HepG2 (cell line): Measurements from ENCODE around the gene GAL3ST2. TPM values are rescaled to one million over a fixed set of nuclear protein-coding genes. Genes with fewer than 3 reads are reported as not detected.

Experiments used
- FOXC1 ChIP-seq: sonication (generic); formaldehyde crosslinking; IDR thresholded peaks from 2 replicates; pipeline ENCODE4 v1.8.0; 2022; ENCODE audit warnings: mild to moderate bottlenecking, missing genetic modification reagents, borderline replicate concordance
- HCFC1 ChIP-seq: fragments of 150-350 bp; IDR thresholded peaks from 2 replicates; pipeline ENCODE4 v1.6.1; 2014; ENCODE audit warnings: low read depth, low read length
- HIVEP1 ChIP-seq: sonication (generic); formaldehyde crosslinking; IDR thresholded peaks from 2 replicates; pipeline ENCODE4 v1.4.0; 2020; ENCODE audit warnings: mild to moderate bottlenecking, missing genetic modification reagents
- NFYC ChIP-seq: IDR thresholded peaks from 2 replicates; pipeline ENCODE4 v1.6.1; 2016; ENCODE audit warnings: missing genetic modification reagents, missing compliant biosample characterization
- RAD21 ChIP-seq: fragments of 450-650 bp; formaldehyde crosslinking; IDR thresholded peaks from 2 replicates; pipeline ENCODE4 v1.5.0; 2020; ENCODE audit warnings: mild to moderate bottlenecking
- YEATS2 ChIP-seq: sonication (generic); formaldehyde crosslinking; IDR thresholded peaks from 2 replicates; pipeline ENCODE4 v1.4.0; 2020; ENCODE audit warnings: missing genetic modification reagents, borderline replicate concordance
- YEATS4 ChIP-seq: sonication (generic); formaldehyde crosslinking; IDR thresholded peaks from 2 replicates; pipeline ENCODE4 v1.4.0; 2020; ENCODE audit warnings: missing genetic modification reagents, borderline replicate concordance
- ZBTB21 ChIP-seq: sonication (generic); formaldehyde crosslinking; IDR thresholded peaks from 2 replicates; pipeline ENCODE4 v1.4.0; 2020; ENCODE audit warnings: missing genetic modification reagents
- ZFAT ChIP-seq: sonication (generic); formaldehyde crosslinking; conservative IDR thresholded peaks from 2 replicates; pipeline ENCODE4 v1.8.1; 2023; ENCODE audit warnings: missing genetic modification reagents, inconsistent platforms
- ZNF232 ChIP-seq: sonication (generic); formaldehyde crosslinking; IDR thresholded peaks from 2 replicates; pipeline ENCODE4 v1.4.0; 2020; ENCODE audit warnings: missing genetic modification reagents, borderline replicate concordance
- ZNF34 ChIP-seq: sonication (generic); formaldehyde crosslinking; IDR thresholded peaks from 2 replicates; pipeline ENCODE4 v1.4.0; 2020; ENCODE audit warnings: mild to moderate bottlenecking, missing genetic modification reagents, borderline replicate concordance
- ZNF382 ChIP-seq: sonication (generic); formaldehyde crosslinking; IDR thresholded peaks from 2 replicates; pipeline ENCODE4 v1.5.0; 2020; ENCODE audit warnings: missing genetic modification reagents, mild to moderate bottlenecking, borderline replicate concordance
- ZNF446 ChIP-seq: sonication (generic); formaldehyde crosslinking; IDR thresholded peaks from 2 replicates; pipeline ENCODE4 v1.5.0; 2020; ENCODE audit warnings: mild to moderate bottlenecking, missing genetic modification reagents
- ZNF510 ChIP-seq: sonication (generic); formaldehyde crosslinking; IDR thresholded peaks from 2 replicates; pipeline ENCODE4 v1.4.0; 2020; ENCODE audit warnings: low read depth, mild to moderate bottlenecking, missing genetic modification reagents
- ZNF567 ChIP-seq: sonication (generic); formaldehyde crosslinking; IDR thresholded peaks from 2 replicates; pipeline ENCODE4 v1.8.1; 2023; ENCODE audit warnings: mild to moderate bottlenecking, missing genetic modification reagents, borderline replicate concordance
- ZNF619 ChIP-seq: sonication (generic); formaldehyde crosslinking; IDR thresholded peaks from 2 replicates; pipeline ENCODE4 v1.4.0; 2020; ENCODE audit warnings: mild to moderate bottlenecking, missing genetic modification reagents
- ZNF746 ChIP-seq: sonication (generic); formaldehyde crosslinking; IDR thresholded peaks from 2 replicates; pipeline ENCODE4 v1.8.0; 2022; ENCODE audit warnings: mild to moderate bottlenecking, missing genetic modification reagents
- ZSCAN9 ChIP-seq: IDR thresholded peaks from 2 replicates; pipeline ENCODE4 v1.6.1; 2016; ENCODE audit warnings: borderline replicate concordance
- polyA plus RNA-seq, 8 experiments: library from polyadenylated mRNA; depleted of rRNA in 3 of 8; stranded (reverse) in 7 of 8; unstranded in 1 of 8; fragments of >200 nt; fragmentation: Illumina TruSeq in 4 of 8; extraction: Trizol in 4 of 8; gene quantifications; 2 replicates each; pipeline versions ENCODE4 v1.2.1 to v1.2.3, GENCODE V29; 2011 to 2016; ENCODE audit warnings: low read depth in 4 of 8, missing spikeins in 1 of 8, mixed read lengths in 1 of 8; ENCODE audit not compliant: insufficient read depth in 1 of 8
- total RNA-seq, 5 experiments: library from RNA; depleted of rRNA; stranded (reverse); fragments of >200 nt; fragmentation: Illumina TruSeq; extraction: Trizol; gene quantifications; 2 replicates each; pipeline ENCODE4 v1.2.3, GENCODE V29; 2016; ENCODE audit warnings: low read depth in 1 of 5
- TF ChIP-seq, protein P1 (sequence below): sonication (generic); formaldehyde crosslinking; IDR thresholded peaks from 2 replicates; pipeline ENCODE4 v1.4.0; 2020; ENCODE audit warnings: mild to moderate bottlenecking, low read depth, missing genetic modification reagents
- TF ChIP-seq, protein P2 (sequence below): sonication (generic); formaldehyde crosslinking; IDR thresholded peaks from 2 replicates; pipeline ENCODE4 v1.4.0; 2020; ENCODE audit warnings: missing genetic modification reagents
- TF ChIP-seq, protein P3 (sequence below): sonication (generic); formaldehyde crosslinking; IDR thresholded peaks from 2 replicates; pipeline ENCODE4 v1.4.0; 2020; ENCODE audit warnings: mild to moderate bottlenecking, missing genetic modification reagents
- TF ChIP-seq, protein P4 (sequence below): fragments of 450-650 bp; IDR thresholded peaks from 2 replicates; pipeline ENCODE4 v1.6.1; 2016
- TF ChIP-seq, protein P5 (sequence below): sonication (generic); formaldehyde crosslinking; IDR thresholded peaks from 2 replicates; pipeline ENCODE4 v1.4.0; 2020; ENCODE audit warnings: missing genetic modification reagents
- TF ChIP-seq, protein P6 (sequence below): sonication (generic); formaldehyde crosslinking; IDR thresholded peaks from 2 replicates; pipeline ENCODE4 v1.8.0; 2022; ENCODE audit warnings: mild to moderate bottlenecking, missing genetic modification reagents, moderate library complexity

The GAL3ST2 gene
- total and polyA plus RNA-seq, 2 of the 13 experiments (the other 11 are each of a cell fraction or from before 2014, with no cell fraction given), result 0.17 to 0.20 TPM

DNA sequence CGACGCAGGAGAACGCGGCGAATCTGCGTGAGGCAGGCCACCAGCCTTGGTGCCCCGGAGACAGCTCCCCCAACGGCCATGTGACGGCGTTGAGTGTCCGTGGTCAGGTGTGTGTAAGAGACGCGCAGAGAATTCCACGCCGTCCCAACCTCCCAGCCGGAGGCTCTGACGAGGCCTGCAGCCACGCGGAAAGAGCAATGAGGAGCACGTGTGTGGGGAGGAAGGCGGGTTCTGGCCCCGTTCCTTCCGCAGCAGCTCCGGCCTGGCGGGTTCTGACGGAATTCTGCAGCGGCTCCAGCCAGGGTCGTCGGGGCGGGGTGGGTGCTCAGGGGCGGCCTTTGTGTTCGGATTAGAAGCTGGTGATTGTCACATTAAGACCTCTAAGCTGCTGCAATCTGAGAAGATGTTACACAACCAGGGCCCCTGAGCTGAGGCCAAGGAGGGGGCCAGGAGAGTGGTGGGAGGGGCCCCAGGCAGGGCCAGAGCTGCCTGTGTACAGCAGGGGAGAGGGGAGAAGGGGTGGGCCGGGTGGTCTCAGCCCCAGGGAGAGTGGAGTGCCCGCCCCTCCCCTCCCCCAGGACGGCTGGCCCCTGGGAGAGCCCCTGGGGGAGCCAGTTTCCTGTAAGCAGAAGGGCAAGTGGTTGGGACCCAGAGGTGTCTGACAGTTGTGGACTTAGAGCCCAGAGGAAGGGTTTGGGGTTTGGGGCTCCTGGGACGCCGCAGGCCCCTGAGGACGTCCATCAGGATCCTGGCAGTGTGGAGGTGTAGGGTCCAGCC, 5.1 kb upstream of the GAL3ST2 start (continued):
- TF ChIP-seq YEATS2 (peak; percentile 55; the same call in 1 of the 2 replicates), FOXC1 (CRISPR knock-in tag) (peak; percentile 9; the same call in 1 of the 2 replicates), ZNF232 (no peak; the same call in 1 of the 2 replicates), YEATS4 (CRISPR knock-in tag) (peak; percentile 61; the same call in 1 of the 2 replicates), ZNF34 (CRISPR knock-in tag) (no peak), ZBTB21 (no peak), ZFAT (CRISPR knock-in tag) (peak; percentile 85), ZNF382 (CRISPR knock-in tag) (no peak), RAD21 (CRISPR knock-in tag) (peak; percentile 33), ZNF746 (CRISPR knock-in tag) (peak; percentile 87), ZSCAN9 (CRISPR knock-in tag) (no peak), HCFC1 (no peak), ZNF567 (CRISPR knock-in tag) (peak; percentile 69; the same call in 1 of the 2 replicates), ZNF510 (CRISPR knock-in tag) (no peak), HIVEP1 (CRISPR knock-in tag) (peak; percentile 69; the same call in 1 of the 2 replicates), NFYC (CRISPR knock-in tag) (no peak), ZNF446 (CRISPR knock-in tag) (peak; percentile 96), ZNF619 (no peak; the same call in none of the 2 replicates)
- TF ChIP-seq, protein P1, sequence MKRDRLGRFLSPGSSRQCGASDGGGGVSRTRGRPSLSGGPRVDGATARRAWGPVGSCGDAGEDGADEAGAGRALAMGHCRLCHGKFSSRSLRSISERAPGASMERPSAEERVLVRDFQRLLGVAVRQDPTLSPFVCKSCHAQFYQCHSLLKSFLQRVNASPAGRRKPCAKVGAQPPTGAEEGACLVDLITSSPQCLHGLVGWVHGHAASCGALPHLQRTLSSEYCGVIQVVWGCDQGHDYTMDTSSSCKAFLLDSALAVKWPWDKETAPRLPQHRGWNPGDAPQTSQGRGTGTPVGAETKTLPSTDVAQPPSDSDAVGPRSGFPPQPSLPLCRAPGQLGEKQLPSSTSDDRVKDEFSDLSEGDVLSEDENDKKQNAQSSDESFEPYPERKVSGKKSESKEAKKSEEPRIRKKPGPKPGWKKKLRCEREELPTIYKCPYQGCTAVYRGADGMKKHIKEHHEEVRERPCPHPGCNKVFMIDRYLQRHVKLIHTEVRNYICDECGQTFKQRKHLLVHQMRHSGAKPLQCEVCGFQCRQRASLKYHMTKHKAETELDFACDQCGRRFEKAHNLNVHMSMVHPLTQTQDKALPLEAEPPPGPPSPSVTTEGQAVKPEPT (CRISPR knock-in tag), result peak; percentile 47; the same call in 1 of the 2 replicates
- TF ChIP-seq, protein P2, sequence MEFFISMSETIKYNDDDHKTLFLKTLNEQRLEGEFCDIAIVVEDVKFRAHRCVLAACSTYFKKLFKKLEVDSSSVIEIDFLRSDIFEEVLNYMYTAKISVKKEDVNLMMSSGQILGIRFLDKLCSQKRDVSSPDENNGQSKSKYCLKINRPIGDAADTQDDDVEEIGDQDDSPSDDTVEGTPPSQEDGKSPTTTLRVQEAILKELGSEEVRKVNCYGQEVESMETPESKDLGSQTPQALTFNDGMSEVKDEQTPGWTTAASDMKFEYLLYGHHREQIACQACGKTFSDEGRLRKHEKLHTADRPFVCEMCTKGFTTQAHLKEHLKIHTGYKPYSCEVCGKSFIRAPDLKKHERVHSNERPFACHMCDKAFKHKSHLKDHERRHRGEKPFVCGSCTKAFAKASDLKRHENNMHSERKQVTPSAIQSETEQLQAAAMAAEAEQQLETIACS (CRISPR knock-in tag), result 0 out of 2 replicates have a peak, but pooled peaks have one; percentile 50
- TF ChIP-seq, protein P3, sequence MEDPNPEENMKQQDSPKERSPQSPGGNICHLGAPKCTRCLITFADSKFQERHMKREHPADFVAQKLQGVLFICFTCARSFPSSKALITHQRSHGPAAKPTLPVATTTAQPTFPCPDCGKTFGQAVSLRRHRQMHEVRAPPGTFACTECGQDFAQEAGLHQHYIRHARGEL (CRISPR knock-in tag), result 0 out of 2 replicates have a peak, but pooled peaks have one; percentile 42
- TF ChIP-seq, protein P4, sequence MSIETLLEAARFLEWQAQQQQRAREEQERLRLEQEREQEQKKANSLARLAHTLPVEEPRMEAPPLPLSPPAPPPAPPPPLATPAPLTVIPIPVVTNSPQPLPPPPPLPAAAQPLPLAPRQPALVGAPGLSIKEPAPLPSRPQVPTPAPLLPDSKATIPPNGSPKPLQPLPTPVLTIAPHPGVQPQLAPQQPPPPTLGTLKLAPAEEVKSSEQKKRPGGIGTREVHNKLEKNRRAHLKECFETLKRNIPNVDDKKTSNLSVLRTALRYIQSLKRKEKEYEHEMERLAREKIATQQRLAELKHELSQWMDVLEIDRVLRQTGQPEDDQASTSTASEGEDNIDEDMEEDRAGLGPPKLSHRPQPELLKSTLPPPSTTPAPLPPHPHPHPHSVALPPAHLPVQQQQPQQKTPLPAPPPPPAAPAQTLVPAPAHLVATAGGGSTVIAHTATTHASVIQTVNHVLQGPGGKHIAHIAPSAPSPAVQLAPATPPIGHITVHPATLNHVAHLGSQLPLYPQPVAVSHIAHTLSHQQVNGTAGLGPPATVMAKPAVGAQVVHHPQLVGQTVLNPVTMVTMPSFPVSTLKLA, result peak; percentile 58
- TF ChIP-seq, protein P5, sequence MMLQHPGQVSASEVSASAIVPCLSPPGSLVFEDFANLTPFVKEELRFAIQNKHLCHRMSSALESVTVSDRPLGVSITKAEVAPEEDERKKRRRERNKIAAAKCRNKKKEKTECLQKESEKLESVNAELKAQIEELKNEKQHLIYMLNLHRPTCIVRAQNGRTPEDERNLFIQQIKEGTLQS (CRISPR knock-in tag), result no peak
- TF ChIP-seq, protein P6, sequence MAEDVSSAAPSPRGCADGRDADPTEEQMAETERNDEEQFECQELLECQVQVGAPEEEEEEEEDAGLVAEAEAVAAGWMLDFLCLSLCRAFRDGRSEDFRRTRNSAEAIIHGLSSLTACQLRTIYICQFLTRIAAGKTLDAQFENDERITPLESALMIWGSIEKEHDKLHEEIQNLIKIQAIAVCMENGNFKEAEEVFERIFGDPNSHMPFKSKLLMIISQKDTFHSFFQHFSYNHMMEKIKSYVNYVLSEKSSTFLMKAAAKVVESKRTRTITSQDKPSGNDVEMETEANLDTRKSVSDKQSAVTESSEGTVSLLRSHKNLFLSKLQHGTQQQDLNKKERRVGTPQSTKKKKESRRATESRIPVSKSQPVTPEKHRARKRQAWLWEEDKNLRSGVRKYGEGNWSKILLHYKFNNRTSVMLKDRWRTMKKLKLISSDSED, result no peak
